ENCODE results near the gene GAS7. TPM values are rescaled to one million over a fixed set of nuclear protein-coding genes. Genes with fewer than 3 reads are reported as not detected.

Gene GAS7
- total RNA-seq, 2 donors from 2014 or later = 10.3 to 144 TPM

DNA sequence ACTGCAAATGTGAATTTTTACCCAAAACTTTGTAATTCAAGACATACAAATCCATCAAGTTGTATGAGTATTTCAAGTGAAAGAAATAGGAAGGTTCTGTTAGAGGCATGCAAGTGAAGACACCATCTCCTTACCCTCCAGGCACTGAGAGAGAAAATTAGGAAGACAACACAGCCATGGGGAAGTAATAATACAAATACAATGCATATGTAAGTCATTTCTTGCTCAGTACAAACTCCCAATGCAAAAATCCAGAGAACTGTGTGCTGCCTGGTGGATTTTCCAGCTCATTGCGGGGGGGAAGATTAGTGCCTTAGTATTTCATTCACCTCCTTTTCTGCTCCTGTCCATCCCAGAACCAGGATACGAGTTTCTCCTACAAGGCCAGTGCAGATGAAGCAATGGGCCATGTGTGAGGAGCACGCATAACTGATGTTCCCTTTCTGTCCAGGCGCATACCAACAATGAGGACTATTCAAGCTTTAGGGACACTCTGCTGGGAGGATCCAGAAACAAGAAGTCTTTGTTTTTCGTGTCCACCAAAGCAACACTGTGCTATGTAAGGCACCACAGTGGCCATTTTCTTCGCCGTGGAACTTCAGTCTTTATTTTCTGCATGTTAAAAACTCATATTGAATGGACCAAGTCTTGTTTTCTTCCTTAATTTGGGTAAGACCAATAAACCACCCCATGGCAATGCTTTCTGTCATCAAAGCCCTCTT, 149.6 kb downstream of the GAS7 start:
- Histone ChIP-seq H3K27me3 (replicated peaks; ENCODE audit: insufficient read depth) (no peaks in the 10 kb centered on the region), H3K4me3 (no peak overlapping the region), H3K36me3 (no peaks in the 10 kb centered on the region), H3K4me1 (replicated peaks) (no peaks in the 10 kb centered on the region), H3K9me3 (no peaks in the 10 kb centered on the region), H3K27ac (no peak overlapping the region)
- WGBS = 89% methylated on average over 7 of the region's 7 CpGs
- intact Hi-C loops (cut with DNase I) = no loop called here
- DNase-seq (ENCODE audit: low spot score) = no peak
- TF ChIP-seq, protein P1, sequence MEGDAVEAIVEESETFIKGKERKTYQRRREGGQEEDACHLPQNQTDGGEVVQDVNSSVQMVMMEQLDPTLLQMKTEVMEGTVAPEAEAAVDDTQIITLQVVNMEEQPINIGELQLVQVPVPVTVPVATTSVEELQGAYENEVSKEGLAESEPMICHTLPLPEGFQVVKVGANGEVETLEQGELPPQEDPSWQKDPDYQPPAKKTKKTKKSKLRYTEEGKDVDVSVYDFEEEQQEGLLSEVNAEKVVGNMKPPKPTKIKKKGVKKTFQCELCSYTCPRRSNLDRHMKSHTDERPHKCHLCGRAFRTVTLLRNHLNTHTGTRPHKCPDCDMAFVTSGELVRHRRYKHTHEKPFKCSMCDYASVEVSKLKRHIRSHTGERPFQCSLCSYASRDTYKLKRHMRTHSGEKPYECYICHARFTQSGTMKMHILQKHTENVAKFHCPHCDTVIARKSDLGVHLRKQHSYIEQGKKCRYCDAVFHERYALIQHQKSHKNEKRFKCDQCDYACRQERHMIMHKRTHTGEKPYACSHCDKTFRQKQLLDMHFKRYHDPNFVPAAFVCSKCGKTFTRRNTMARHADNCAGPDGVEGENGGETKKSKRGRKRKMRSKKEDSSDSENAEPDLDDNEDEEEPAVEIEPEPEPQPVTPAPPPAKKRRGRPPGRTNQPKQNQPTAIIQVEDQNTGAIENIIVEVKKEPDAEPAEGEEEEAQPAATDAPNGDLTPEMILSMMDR (IDR thresholded peaks at IDR 0.05) = no peak
- TF ChIP-seq POLR2A (IDR thresholded peaks at IDR 0.05) = no peak
- TF ChIP-seq POLR2AphosphoS5 (IDR thresholded peaks at IDR 0.05) = no peak

DNA sequence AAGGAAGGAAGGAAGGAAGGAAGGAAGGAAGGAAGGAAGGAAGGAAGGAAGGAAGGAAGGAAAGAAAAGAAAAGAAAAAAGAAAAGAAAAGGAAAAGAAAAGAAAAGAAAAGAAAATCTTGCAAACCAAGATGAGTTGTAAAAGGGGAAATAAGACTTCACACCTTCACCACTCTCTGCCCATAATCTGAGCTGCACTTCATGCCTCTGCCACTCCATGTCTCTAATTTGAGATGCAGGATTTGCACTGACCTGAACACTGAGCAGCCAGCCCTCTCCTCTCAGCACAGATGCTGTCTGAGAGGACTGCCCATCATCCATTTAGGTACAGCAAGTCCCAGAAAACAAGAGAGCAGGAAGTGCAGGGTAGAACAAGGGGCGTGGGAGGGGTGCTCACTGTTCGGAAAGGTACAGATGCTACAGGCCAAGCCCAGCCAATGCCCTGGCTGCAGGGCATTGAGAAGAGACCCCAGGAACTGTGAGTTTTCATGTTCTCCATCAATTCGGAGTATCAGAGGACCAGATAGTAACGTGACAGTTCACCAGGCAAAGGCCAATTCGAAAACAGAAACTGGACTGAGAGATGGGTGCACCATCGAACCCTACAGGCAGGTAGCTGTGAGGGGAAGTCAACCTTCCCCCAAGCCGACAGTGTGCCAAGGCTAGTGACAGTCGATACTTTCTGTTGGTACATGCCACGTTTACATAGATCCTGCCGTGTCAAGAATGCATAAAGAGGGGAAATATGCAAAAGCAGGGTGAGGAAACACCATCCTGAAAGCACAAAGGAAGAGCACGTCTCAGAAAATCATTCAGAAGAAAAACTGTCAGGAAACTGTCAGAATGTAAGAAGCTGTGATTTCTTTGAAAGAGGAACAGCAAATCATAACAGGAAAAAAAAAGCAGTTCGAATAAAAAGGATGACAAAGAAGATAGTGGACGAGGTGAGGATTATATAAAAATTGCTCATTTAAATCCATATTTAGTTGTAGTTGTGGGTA, 151.3 kb downstream of the GAS7 start:
- Histone ChIP-seq H3K9me3 (no peaks in the 10 kb centered on the region), H3K4me3 (no peak overlapping the region), H3K27me3 (replicated peaks; ENCODE audit: insufficient read depth) (no peaks in the 10 kb centered on the region), H3K36me3 (no peaks in the 10 kb centered on the region), H3K4me1 (replicated peaks) (no peaks in the 10 kb centered on the region), H3K27ac (no peak overlapping the region)
- WGBS = 64% methylated on average over 13 of the region's 13 CpGs
- intact Hi-C loops (cut with DNase I) = no loop called here
- TF ChIP-seq, protein P1 (IDR thresholded peaks at IDR 0.05) = no peak
- no peak for TF ChIP-seq POLR2A (IDR thresholded peaks at IDR 0.05)
- TF ChIP-seq POLR2AphosphoS5 (IDR thresholded peaks at IDR 0.05) = no peak
- no peak for DNase-seq (ENCODE audit: low spot score)

DNA sequence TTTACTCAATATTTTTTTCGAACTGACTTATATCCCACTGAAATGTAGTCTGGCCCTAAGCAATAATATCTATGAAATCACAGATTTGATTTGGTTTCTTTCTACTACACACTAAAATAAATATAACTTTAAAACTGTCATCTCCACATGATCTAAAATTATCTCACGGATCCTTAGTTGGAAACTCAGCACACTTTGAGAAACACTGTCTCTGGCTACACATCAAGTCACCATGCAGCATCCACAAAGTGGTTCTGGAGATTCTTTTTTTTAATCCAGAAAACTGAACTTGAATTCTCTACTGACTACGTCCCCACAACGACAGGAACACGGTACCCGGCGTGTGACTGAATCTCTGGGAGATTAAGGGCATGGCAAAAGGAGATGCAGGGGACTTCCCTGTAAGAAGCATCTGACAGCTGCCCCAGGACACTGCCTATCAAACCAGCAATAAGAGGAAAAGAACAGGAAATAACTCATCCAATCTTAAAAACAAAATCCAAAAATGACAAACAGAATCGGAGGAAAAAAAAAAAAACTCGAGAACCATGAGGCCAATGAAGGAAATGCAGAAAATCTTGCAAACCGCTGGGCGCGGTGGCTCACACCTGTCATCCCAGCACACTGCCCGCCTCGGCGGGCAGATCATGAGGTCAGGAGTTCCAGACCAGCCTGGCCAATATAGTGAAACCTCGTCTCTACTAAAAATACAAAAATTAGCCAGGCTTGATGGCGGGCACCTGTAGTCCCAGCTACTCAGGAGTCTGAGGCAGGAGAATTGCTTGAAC, 152.3 kb downstream of the GAS7 start:
- WGBS = 90% methylated on average over 17 of the region's 17 CpGs
- no peak overlapping the region for H3K4me3 ChIP-seq
- no peaks in the 10 kb centered on the region for H3K27me3 ChIP-seq (replicated peaks; ENCODE audit: insufficient read depth)
- TF ChIP-seq POLR2A (IDR thresholded peaks at IDR 0.05) = no peak
- TF ChIP-seq, protein P1 (IDR thresholded peaks at IDR 0.05) = no peak
- no peak for TF ChIP-seq POLR2AphosphoS5 (IDR thresholded peaks at IDR 0.05)
- no peak overlapping the region for H3K27ac ChIP-seq
- no peak for DNase-seq (ENCODE audit: low spot score)
- no peaks in the 10 kb centered on the region for H3K4me1 ChIP-seq (replicated peaks)
- H3K36me3 ChIP-seq = no peaks in the 10 kb centered on the region
- intact Hi-C loops (cut with DNase I) = no loop called here
- no peaks in the 10 kb centered on the region for H3K9me3 ChIP-seq

DNA sequence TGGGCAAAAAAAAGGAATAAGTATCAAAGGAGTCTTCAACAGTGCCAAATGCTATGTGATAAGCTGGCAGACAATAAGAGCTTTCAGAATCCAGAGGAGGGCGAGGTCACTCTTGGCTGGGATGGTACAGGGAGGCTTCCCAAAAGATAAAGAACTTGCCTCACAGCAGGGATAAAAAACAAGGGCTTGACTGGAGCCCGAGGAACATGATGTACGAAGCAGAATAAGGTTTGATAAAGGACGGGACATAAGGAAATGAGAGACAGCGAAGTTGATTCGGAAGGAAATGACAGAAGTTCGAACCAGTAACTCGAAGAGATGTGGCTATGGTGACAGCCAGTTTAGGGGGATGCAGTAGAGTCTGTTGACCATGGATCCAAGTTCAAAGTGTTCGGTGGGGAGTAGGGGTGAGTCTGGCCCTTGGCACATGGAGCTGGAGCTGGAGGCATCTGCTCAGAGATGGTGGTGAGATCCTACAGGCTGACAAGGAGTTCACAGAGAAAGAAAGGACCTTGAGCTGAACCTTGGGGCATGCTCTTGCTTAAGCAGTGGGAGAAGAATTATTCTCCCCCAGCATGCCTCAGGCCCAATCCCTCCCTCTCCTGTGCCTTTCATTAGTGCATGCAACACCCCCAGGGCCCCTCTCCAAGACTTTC, 155.7 kb downstream of the GAS7 start:
- Histone ChIP-seq H3K4me3 (no peak overlapping the region), H3K4me1 (replicated peaks) (no peaks in the 10 kb centered on the region), H3K36me3 (no peaks in the 10 kb centered on the region), H3K9me3 (no peaks in the 10 kb centered on the region), H3K27me3 (replicated peaks; ENCODE audit: insufficient read depth) (no peaks in the 10 kb centered on the region), H3K27ac (no peak overlapping the region)
- no peak for TF ChIP-seq POLR2A (IDR thresholded peaks at IDR 0.05)
- no peak for TF ChIP-seq POLR2AphosphoS5 (IDR thresholded peaks at IDR 0.05)
- TF ChIP-seq, protein P1 (IDR thresholded peaks at IDR 0.05) = no peak
- intact Hi-C loops (cut with DNase I) = no loop called here
- WGBS = 82% methylated on average over 9 of the region's 9 CpGs
- no peak for DNase-seq (ENCODE audit: low spot score)

All from prostate gland (tissue), 2 donors.